Peyer's patch (tissue), 4 donors: ENCODE results near the gene ZFP36L2. TPM values are rescaled to one million over a fixed set of nuclear protein-coding genes. Genes with fewer than 3 reads are reported as not detected.

Source experiments
- DNase-seq, 3 donors: peaks; one replicate each; pipeline ENCODE4 v3.0.0-alpha.2; 2017 to 2019
- H3K27ac ChIP-seq, 4 donors: fragments of 200-600 bp; sonication (generic); one replicate each; pipeline ENCODE4 v1.5.1; 2016 to 2019
- H3K27me3 ChIP-seq, 2 donors: fragments of 200-600 bp; sonication (generic); one replicate each; pipeline ENCODE4 v1.5.1; 2019
- H3K36me3 ChIP-seq, 3 donors: fragments of 200-600 bp; sonication (generic); one replicate each; pipeline ENCODE4 v1.5.1; 2016 to 2019
- H3K4me1 ChIP-seq, 4 donors: fragments of 200-600 bp; sonication (generic); one replicate each; pipeline ENCODE4 v1.5.1; 2016 to 2019
- H3K4me3 ChIP-seq, 4 donors: fragments of 200-600 bp; sonication (generic); 1 replicate in 3 of 4; 2 replicates in 1 of 4; pipeline ENCODE4 v1.5.1; 2016 to 2019; ENCODE audit warnings: mild to moderate bottlenecking in 1 of 4
- H3K9me3 ChIP-seq, 4 donors: fragments of 200-600 bp; sonication (generic); one replicate each; pipeline ENCODE4 v1.5.1; 2016 to 2019; ENCODE audit warnings: mild to moderate bottlenecking in 1 of 4
- CTCF ChIP-seq, 6 experiments: fragments of 450-650 bp in 4 of 6; fragments of 200-600 bp in 2 of 6; sonication (generic) in 1 of 6; IDR thresholded peaks; one replicate each; pipeline ENCODE4 v1.5.1; 2017 to 2019; ENCODE audit warnings: antibody characterized with exemption in 6 of 6, mild to moderate bottlenecking in 3 of 6, moderate library complexity in 1 of 6
- POLR2A ChIP-seq, 2 donors: fragments of 450-650 bp; IDR thresholded peaks; one replicate each; pipeline ENCODE4 v1.5.1; 2017; ENCODE audit warnings: antibody characterized with exemption in 2 of 2, mild to moderate bottlenecking in 2 of 2, moderate library complexity in 2 of 2
- total RNA-seq, 4 donors: library from RNA; depleted of rRNA; stranded (reverse); fragments of >200 nt; gene quantifications; one replicate each; pipeline ENCODE4 v1.1.0, GENCODE V29; 2016

ZFP36L2 gene
- total RNA-seq, 4 donors from 2014 or later = 90.4 to 227 (median 148) TPM

GRCh38 chr2:43238813-43239212 is 12.4 kb upstream of the ZFP36L2 start:
- no peak for TF ChIP-seq POLR2A (IDR thresholded peaks at IDR 0.05)
- TF ChIP-seq CTCF (IDR thresholded peaks at IDR 0.05) = no peak
- H3K4me3 ChIP-seq = no peak overlapping the region
- H3K9me3 ChIP-seq = no peaks in the 10 kb centered on the region
- peaks cover 0 to 18% (median 0%) of the 10 kb centered on the region in 4 donors for H3K4me1 ChIP-seq
- H3K27ac ChIP-seq = peak overlapping the region in 1 of 4 donors; percentile 13
- no peaks in the 10 kb centered on the region for H3K27me3 ChIP-seq
- DNase-seq = no peak
- no peaks in the 10 kb centered on the region for H3K36me3 ChIP-seq

GRCh38 chr2:43238176-43238575 is 11.8 kb upstream of the ZFP36L2 start:
- DNase-seq = no peak
- Histone ChIP-seq H3K27ac (no peak overlapping the region), H3K4me1 (peaks cover 0 to 20% (median 0%) of the 10 kb centered on the region in 4 donors), H3K27me3 (no peaks in the 10 kb centered on the region), H3K36me3 (no peaks in the 10 kb centered on the region), H3K9me3 (no peaks in the 10 kb centered on the region), H3K4me3 (no peak overlapping the region)
- TF ChIP-seq CTCF (IDR thresholded peaks at IDR 0.05) (no peak), POLR2A (IDR thresholded peaks at IDR 0.05) (no peak)

GRCh38 chr2:43233218-43234212 is 7.1 kb upstream of the ZFP36L2 start:
- Histone ChIP-seq H3K9me3 (no peaks in the 10 kb centered on the region), H3K4me3 (no peak overlapping the region), H3K36me3 (no peaks in the 10 kb centered on the region), H3K27ac (peak overlapping the region in 2 of 4 donors; percentile 22 to 35), H3K27me3 (no peaks in the 10 kb centered on the region), H3K4me1 (peaks cover 0 to 11% (median 9%) of the 10 kb centered on the region in 4 donors)
- no peak for TF ChIP-seq CTCF (IDR thresholded peaks at IDR 0.05)
- no peak for TF ChIP-seq POLR2A (IDR thresholded peaks at IDR 0.05)
- DNase-seq = no peak

- Histone ChIP-seq H3K4me1 (peaks cover 0 to 17% (median 15%) of the 10 kb centered on the region in 4 donors), H3K36me3 (no peaks in the 10 kb centered on the region), H3K4me3 (no peak overlapping the region), H3K27me3 (no peaks in the 10 kb centered on the region), H3K27ac (peak overlapping the region in 2 of 4 donors; percentile 94 to 100), H3K9me3 (no peaks in the 10 kb centered on the region)
- no peak for DNase-seq
- no peak for TF ChIP-seq POLR2A (IDR thresholded peaks at IDR 0.05)
- no peak for TF ChIP-seq CTCF (IDR thresholded peaks at IDR 0.05)
These were observed 4.8 kb upstream of the ZFP36L2 start for GRCh38 chr2:43230951-43231827.

- Histone ChIP-seq H3K27me3 (no peaks in the 10 kb centered on the region), H3K9me3 (no peaks in the 10 kb centered on the region), H3K36me3 (peaks cover 0 to 5% (median 0%) of the 10 kb centered on the region in 3 donors), H3K4me1 (peaks cover 0 to 17% (median 15%) of the 10 kb centered on the region in 4 donors), H3K27ac (peak overlapping the region in 2 of 4 donors; percentile 94 to 100), H3K4me3 (no peak overlapping the region)
- DNase-seq = peak in 1 of 3 donors; percentile 50
- TF ChIP-seq CTCF (IDR thresholded peaks at IDR 0.05) = peak in 3 of 6 experiments; percentile 19 to 33 (median 24)
- TF ChIP-seq POLR2A (IDR thresholded peaks at IDR 0.05) = no peak
These were observed 4.0 kb upstream of the ZFP36L2 start for GRCh38 chr2:43230351-43230885.
